NCI-H1436 treated with DMSO at 0.1 percent for 48 hours (cell line): Measurements from ENCODE around the gene RBM41.

Experiments used
- DNase-seq: peaks from one replicate; lab custom pipeline; 2025; lab: John Stamatoyannopoulos, UW

Gene RBM41

DNA sequence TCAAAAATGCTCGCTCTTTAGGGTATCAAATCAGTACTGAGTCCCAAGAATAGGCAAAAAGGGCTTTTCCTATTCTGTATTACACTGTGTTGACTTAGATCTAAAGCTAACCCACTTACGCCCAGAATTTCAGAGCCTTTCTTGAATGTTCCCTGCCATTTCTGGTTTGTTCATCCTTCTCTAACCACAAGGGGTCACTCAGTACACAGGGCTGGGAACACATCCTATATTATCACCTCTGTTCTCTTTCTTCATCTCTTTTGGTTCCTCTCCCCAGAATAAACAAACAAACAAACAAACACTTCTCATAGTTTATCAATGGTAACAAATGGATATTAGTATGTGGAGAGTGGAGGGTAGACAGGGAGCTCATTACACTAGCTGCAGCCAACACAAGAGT is 93.1 kb downstream of the RBM41 start:
- DNase-seq, result peak; percentile 3

DNA sequence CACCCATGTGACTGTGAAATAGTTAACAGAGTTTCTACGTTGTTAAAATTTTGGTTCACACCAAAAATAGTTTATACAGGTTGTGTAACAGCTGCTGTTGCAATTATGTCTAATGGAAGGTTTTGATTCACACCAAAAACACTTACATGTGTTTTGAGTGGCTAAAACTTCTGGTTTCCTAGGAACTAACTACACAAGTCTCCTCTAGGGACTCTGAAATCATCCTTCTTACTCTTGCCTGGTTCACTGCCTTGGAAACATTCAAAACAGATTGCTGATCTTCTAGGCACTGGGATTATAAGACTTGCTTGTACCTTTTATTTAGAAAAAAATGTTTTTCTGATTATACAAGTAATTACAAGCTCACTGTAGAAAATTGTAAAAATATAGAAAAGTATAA is 103.7 kb downstream of the RBM41 start:
- peak; percentile 28 for DNase-seq
